ENCODE data around the gene YPEL2. TPM values are rescaled to one million over a fixed set of nuclear protein-coding genes. Genes with fewer than 3 reads are reported as not detected.

Gene YPEL2
- total RNA-seq, 1 experiment from 2014 or later: 0.98 TPM

- Histone ChIP-seq H4K5ac (ENCODE audit: insufficient read length, low read depth, low read length) (no peak overlapping the region), H3K27ac (ENCODE audit: insufficient read length, low read depth, low read length) (no peak overlapping the region), H3K79me2 (ENCODE audit: insufficient read depth, low read length) (no peaks in the 10 kb centered on the region), H2BK120ac (ENCODE audit: low read depth, low read length, poor library complexity, severe bottlenecking) (no peak overlapping the region), H3K9ac (ENCODE audit: extremely low read depth, insufficient read length, low read length) (no peak overlapping the region), H2BK12ac (ENCODE audit: insufficient read length, low read depth, low read length) (no peak overlapping the region), H3T11ph (ENCODE audit: low read length) (no peak overlapping the region), H3K18ac (ENCODE audit: insufficient read length, low read depth, low read length) (no peak overlapping the region), H3K14ac (ENCODE audit: insufficient read depth, low read length) (no peak overlapping the region), H3K27me3 (ENCODE audit: insufficient read depth, low read length) (no peaks in the 10 kb centered on the region; the same call in 1 of the 2 replicates), H4K8ac (replicated peaks; ENCODE audit: insufficient read length, low read depth, low read length) (no peak overlapping the region), H2BK5ac (ENCODE audit: insufficient read length, low read length) (no peak overlapping the region), H3K4ac (ENCODE audit: low read depth, low read length) (no peak overlapping the region), H3K4me1 (ENCODE audit: insufficient read depth, low read length) (no peaks in the 10 kb centered on the region), H3K23ac (ENCODE audit: insufficient read length, low read depth, low read length) (no peak overlapping the region), H3K56ac (ENCODE audit: insufficient read length, low read depth, low read length) (no peak overlapping the region), H2AK5ac (ENCODE audit: insufficient read length, low read length) (no peak overlapping the region), H3K79me1 (ENCODE audit: insufficient read depth, low read depth, low read length, poor library complexity, severe bottlenecking) (no peaks in the 10 kb centered on the region), H2BK15ac (ENCODE audit: low read depth, low read length) (no peak overlapping the region), H3K9me3 (ENCODE audit: control insufficient read depth, low read depth, low read length) (no peaks in the 10 kb centered on the region), H4K20me1 (ENCODE audit: control insufficient read depth, insufficient read depth, insufficient read length) (no peaks in the 10 kb centered on the region), H4K91ac (ENCODE audit: insufficient read length, low read depth, low read length) (no peak overlapping the region), H3K4me2 (ENCODE audit: insufficient read depth, insufficient read length, low read length) (no peak overlapping the region), H2AFZ (ENCODE audit: low read length) (no peak overlapping the region), H3K23me2 (ENCODE audit: insufficient read length, low read depth, low read length, poor library complexity, severe bottlenecking) (no peaks in the 10 kb centered on the region), H2BK20ac (ENCODE audit: low read depth, low read length, poor library complexity, severe bottlenecking) (no peak overlapping the region)
- Mint-ChIP-seq H3K36me3 (ENCODE audit: insufficient read depth in 1 of 3, low read depth in 3 of 3) (no peaks in the 10 kb centered on the region), H3K9me3 (no peaks in the 10 kb centered on the region), H3K27ac (no peak overlapping the region), H3K4me1 (peaks cover 7 to 12% of the 10 kb centered on the region in 2 experiments), H3K4me3 (no peak overlapping the region; a peak in 1 of 5 replicates), H3K27me3 (ENCODE audit: low read depth) (peaks cover 19% of the 10 kb centered on the region)
- DNase-seq: no peak
- TF ChIP-seq CTCF (conservative IDR thresholded peaks at IDR 0.05): no peak
- WGBS (ENCODE audit: extremely low coverage, insufficient read length, low lambda C conversion rate): no CpG with 5 or more reads among the region's 5 CpGs
Observed at GRCh38 chr17:59338498-59338897, 7.0 kb downstream of the YPEL2 start.
